Glutamatergic neuron (in vitro differentiated cells): ENCODE data around the gene RALA. TPM values are rescaled to one million over a fixed set of nuclear protein-coding genes. Genes with fewer than 3 reads are reported as not detected.

Experiments
- DNase-seq: peaks from one replicate; pipeline ENCODE4 v3.0.0; 2022
- H3K27ac Mint-ChIP-seq: one replicate; pipeline ENCODE4 v1.8.0; 2020; ENCODE audit warnings: mild to moderate bottlenecking, mixed read lengths, inconsistent platforms; ENCODE audit not compliant: unreplicated experiment
- H3K27me3 Mint-ChIP-seq: one replicate; pipeline ENCODE4 v1.8.0; 2020; ENCODE audit warnings: mild to moderate bottlenecking, moderate library complexity, mixed read lengths, inconsistent platforms; ENCODE audit not compliant: unreplicated experiment
- H3K36me3 Mint-ChIP-seq: one replicate; pipeline ENCODE4 v1.8.0; 2020; ENCODE audit warnings: mild to moderate bottlenecking, mixed read lengths, inconsistent platforms; ENCODE audit not compliant: unreplicated experiment
- H3K4me1 Mint-ChIP-seq: one replicate; pipeline ENCODE4 v1.8.0; 2020; ENCODE audit warnings: mild to moderate bottlenecking, low read depth, mixed read lengths, inconsistent platforms; ENCODE audit not compliant: unreplicated experiment
- H3K4me3 Mint-ChIP-seq: one replicate; pipeline ENCODE4 v1.8.0; 2020; ENCODE audit warnings: mild to moderate bottlenecking, mixed read lengths, inconsistent platforms; ENCODE audit not compliant: unreplicated experiment
- H3K9me3 Mint-ChIP-seq: one replicate; pipeline ENCODE4 v1.8.0; 2020; ENCODE audit warnings: mild to moderate bottlenecking, moderate library complexity, mixed read lengths, inconsistent platforms; ENCODE audit not compliant: unreplicated experiment
- CTCF ChIP-seq: fragments of 200-600 bp; sonication (generic); IDR thresholded peaks from one replicate; pipeline ENCODE4 v1.5.0; 2021; ENCODE audit not compliant: partially characterized antibody, unreplicated experiment
- total RNA-seq: library from RNA; stranded (reverse); fragmentation: NEBNext Ultra II Directional; extraction: Animal tissue kit (Norgen Biotek cat#: 25700); gene quantifications from one replicate; pipeline ENCODE4 v1.2.1, GENCODE V29; 2021; ENCODE audit not compliant: unreplicated experiment

RALA gene
- total RNA-seq, 1 donor from 2014 or later, result 69.9 TPM

- Mint-ChIP-seq H3K27me3 (no peaks in the 10 kb centered on the region), H3K36me3 (no peaks in the 10 kb centered on the region), H3K27ac (peak overlapping the region; percentile 63), H3K9me3 (peaks cover 2% of the 10 kb centered on the region), H3K4me3 (no peak overlapping the region), H3K4me1 (peaks cover 21% of the 10 kb centered on the region)
- TF ChIP-seq CTCF, result no peak
- no peak for DNase-seq
These were observed 40.8 kb upstream of the RALA start for GRCh38 chr7:39582536-39582935.

- Mint-ChIP-seq H3K27ac (peak overlapping the region; percentile 59), H3K36me3 (no peaks in the 10 kb centered on the region), H3K27me3 (no peaks in the 10 kb centered on the region), H3K9me3 (no peaks in the 10 kb centered on the region), H3K4me3 (no peak overlapping the region), H3K4me1 (peaks cover 21% of the 10 kb centered on the region)
- DNase-seq, result no peak
- no peak for TF ChIP-seq CTCF
These were observed 39.8 kb upstream of the RALA start for GRCh38 chr7:39583539-39583938.

DNA sequence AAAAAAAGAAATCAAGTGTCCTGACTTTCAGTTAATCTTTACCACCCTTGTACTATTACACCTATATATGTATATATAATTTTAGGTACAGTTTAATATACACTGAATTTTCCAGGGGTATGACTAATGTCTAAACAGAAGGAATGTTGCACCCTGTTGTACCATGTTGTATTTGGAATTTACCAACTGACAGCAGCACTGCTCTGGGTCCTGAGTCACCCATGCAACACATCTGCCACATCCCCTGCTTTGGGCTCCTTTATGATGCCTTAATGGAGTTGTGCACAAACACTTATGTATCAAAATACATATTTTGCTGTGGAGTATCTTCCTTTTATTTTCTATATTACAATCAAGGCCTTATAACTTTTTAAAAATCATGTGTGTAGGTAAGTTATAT, 36.0 kb upstream of the RALA start:
- no peak for DNase-seq
- peaks cover 20% of the 10 kb centered on the region for H3K4me1 Mint-ChIP-seq
- H3K9me3 Mint-ChIP-seq, result no peaks in the 10 kb centered on the region
- no peak for TF ChIP-seq CTCF
- H3K4me3 Mint-ChIP-seq, result no peak overlapping the region
- H3K36me3 Mint-ChIP-seq, result no peaks in the 10 kb centered on the region
- no peaks in the 10 kb centered on the region for H3K27me3 Mint-ChIP-seq
- no peak overlapping the region for H3K27ac Mint-ChIP-seq

DNA sequence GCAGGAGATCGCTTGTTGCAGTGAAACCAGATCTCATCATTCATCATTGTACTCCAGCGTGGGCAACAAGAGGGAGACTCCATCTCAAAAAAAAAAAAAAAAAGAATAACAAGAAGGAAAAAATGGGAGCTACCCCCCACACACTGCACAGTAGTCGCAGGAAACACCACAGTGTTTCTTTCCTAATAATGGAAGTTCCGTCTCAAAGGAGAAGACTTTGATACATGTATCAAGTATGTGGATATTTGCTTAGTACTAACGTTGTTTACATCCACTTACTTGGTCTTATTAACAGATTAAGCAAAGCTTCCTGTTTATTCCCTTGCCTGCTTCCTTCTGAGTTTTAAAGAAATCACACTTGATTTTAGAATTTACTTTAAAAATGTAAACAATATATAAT, 35.0 kb upstream of the RALA start:
- Mint-ChIP-seq H3K4me3 (no peak overlapping the region), H3K27me3 (no peaks in the 10 kb centered on the region), H3K36me3 (no peaks in the 10 kb centered on the region), H3K27ac (no peak overlapping the region), H3K9me3 (no peaks in the 10 kb centered on the region), H3K4me1 (peaks cover 13% of the 10 kb centered on the region)
- DNase-seq, result no peak
- TF ChIP-seq CTCF, result no peak

GRCh38 chr7:39589323-39590111, 33.9 kb upstream of the RALA start:
- H3K27ac Mint-ChIP-seq, result peak overlapping the region; percentile 37
- H3K4me3 Mint-ChIP-seq, result peak overlapping the region; percentile 14
- no peaks in the 10 kb centered on the region for H3K27me3 Mint-ChIP-seq
- H3K36me3 Mint-ChIP-seq, result no peaks in the 10 kb centered on the region
- H3K4me1 Mint-ChIP-seq, result peaks cover 7% of the 10 kb centered on the region
- TF ChIP-seq CTCF, result no peak
- DNase-seq, result peak; percentile 29
- H3K9me3 Mint-ChIP-seq, result no peaks in the 10 kb centered on the region
